Effector memory CD4-positive, alpha-beta T cell (primary cell): ENCODE measurements around the gene SPTB.

Experiments used
- DNase-seq, 3 donors: peaks; one replicate each; pipeline ENCODE4 v3.0.0-alpha.2; 2020
- H3K27ac ChIP-seq: 2 replicates; pipeline ENCODE4 v1.7.0; 2013; ENCODE audit warnings: mild to moderate bottlenecking, low read length, moderate library complexity; ENCODE audit not compliant: insufficient read depth, poor library complexity, severe bottlenecking
- H3K27me3 ChIP-seq: replicated peaks from 2 replicates; pipeline ENCODE4 v1.7.0; 2013; ENCODE audit warnings: mild to moderate bottlenecking, low read length; ENCODE audit not compliant: insufficient read depth, control insufficient read depth, poor library complexity, severe bottlenecking
- H3K36me3 ChIP-seq: 2 replicates; pipeline ENCODE4 v1.7.0; 2013; ENCODE audit warnings: mild to moderate bottlenecking, low read length, moderate library complexity; ENCODE audit not compliant: control insufficient read depth, insufficient read depth
- H3K4me1 ChIP-seq: 2 replicates; pipeline ENCODE4 v1.7.0; 2013; ENCODE audit warnings: low read length, mild to moderate bottlenecking; ENCODE audit not compliant: control insufficient read depth, insufficient read depth, poor library complexity, severe bottlenecking
- H3K4me3 ChIP-seq: 2 replicates; pipeline ENCODE4 v1.7.0; 2013; ENCODE audit warnings: low read length, low read depth, mild to moderate bottlenecking; ENCODE audit not compliant: insufficient read depth, poor library complexity, severe bottlenecking
- H3K9me3 ChIP-seq: 2 replicates; pipeline ENCODE4 v1.7.0; 2013; ENCODE audit warnings: mild to moderate bottlenecking, low read length, moderate library complexity; ENCODE audit not compliant: control insufficient read depth

SPTB gene

DNA sequence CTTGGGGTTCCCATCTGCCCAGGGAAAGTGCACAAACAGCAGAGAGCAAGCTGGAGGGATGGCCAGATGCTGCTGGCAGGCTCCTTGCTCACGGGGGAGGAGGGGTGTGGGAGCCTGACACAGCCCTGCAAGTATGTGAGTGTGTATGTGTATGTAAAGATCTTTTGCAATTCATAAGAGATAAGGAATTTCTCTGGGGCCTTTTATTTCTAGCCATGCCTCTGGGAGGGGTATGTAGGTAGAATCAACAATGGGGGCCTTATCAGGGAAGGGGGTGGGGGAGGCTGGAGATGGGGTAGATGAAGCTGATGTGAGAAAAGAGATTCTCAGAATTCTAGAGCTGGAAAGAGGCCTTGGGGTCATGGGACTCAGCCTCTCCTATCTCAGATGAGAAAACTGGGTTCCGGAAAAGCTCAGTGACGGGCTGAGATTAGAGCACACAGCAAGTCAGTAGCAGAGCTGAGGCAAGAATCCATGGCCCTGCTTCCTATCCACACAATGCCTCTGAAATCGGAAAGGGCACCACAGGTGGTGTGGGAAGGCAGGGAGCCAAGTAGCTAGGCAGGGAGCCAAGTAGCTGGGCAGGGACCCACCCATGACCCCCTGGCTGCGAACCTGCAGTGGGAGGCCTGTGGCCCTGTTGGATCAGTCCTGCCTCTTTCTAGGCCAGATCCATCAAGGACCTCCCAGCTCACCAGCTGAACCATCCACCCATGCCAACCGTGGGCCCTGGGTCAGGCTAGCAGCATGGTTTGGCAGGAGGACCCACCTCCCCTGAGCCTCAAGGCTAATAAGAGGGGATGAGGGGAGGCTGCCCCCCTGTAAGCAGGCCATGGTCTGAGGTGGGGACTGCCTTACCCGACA is 120.8 kb downstream of the SPTB start:
- Histone ChIP-seq H3K9me3 (no peaks in the 10 kb centered on the region), H3K4me1 (peaks cover 84% of the 10 kb centered on the region), H3K4me3 (no peak overlapping the region), H3K27ac (peak overlapping the region; percentile 70), H3K36me3 (no peaks in the 10 kb centered on the region), H3K27me3 (no peaks in the 10 kb centered on the region)
- no peak for DNase-seq

DNA sequence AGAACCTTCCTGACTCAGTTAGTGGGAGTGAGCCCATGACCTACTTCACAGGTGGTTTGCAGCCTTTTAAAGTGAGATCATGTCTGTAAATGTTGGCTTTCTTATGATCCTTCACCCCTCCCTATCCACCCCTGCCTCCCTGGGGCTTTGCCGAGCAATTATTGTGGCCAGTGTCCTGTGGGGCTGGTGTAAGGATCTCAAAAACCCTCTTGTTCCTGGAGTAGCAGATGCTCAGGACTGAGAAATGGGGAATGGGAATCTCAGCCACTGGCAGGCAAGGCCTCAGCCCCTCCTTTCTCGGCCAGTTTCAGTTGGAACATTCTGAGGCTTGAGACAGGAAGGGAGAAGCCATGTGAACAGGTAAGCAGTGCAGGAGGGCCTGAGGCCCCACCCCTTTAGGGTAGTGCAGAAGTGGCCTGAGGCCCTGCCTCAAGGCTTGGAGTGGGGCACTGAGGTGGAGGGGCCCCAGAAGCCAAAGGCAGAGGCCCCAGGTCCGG is 121.6 kb downstream of the SPTB start:
- peak; percentile 31 to 62 (median 36) for DNase-seq
- no peaks in the 10 kb centered on the region for H3K9me3 ChIP-seq
- H3K27me3 ChIP-seq = no peaks in the 10 kb centered on the region
- H3K27ac ChIP-seq = peak overlapping the region; percentile 70
- peaks cover 75% of the 10 kb centered on the region for H3K4me1 ChIP-seq
- no peaks in the 10 kb centered on the region for H3K36me3 ChIP-seq
- H3K4me3 ChIP-seq = no peak overlapping the region

DNA sequence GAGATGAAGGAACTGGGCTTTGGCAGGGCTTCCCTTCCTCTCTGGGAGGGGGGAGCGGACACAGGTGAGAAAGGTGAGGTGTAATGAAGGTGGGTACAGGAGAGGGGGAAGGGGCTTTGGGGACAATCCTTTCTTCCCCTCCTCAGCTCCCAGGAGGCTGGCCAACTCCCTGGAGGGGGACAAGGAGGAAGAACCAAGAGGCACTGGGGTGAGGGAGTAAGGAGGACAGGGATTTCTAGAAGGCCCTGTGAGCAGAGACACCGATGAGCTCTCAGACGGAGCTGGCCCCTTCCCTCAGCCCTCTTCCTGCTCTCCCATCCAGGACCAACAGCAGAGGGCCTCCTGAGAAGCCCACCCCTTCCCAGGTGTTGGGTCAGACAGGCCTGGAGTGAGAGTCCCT is 122.1 kb downstream of the SPTB start:
- Histone ChIP-seq H3K36me3 (no peaks in the 10 kb centered on the region), H3K9me3 (no peaks in the 10 kb centered on the region), H3K27ac (peak overlapping the region; percentile 70), H3K27me3 (no peaks in the 10 kb centered on the region), H3K4me3 (no peak overlapping the region), H3K4me1 (peaks cover 71% of the 10 kb centered on the region)
- no peak for DNase-seq

DNA sequence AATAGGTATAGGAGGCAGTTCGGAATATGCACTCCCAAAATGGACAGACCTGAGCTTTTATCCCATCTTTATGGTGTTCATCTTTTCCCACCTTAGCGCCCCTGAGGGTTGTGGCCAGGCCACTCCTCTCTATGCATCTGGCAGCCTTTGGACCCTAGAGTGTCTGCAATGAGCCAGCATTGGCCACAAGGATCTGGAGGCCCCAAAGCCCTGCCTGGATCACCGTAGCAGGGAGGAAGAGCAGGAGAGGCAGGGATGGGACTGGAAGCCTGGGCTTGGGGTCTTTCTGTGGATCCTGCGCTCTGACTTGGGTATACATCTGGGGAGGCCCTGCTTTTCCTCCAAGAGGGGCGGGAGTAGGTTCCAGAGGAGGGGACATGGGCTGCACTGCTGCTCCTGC is 123.0 kb downstream of the SPTB start:
- H3K4me1 ChIP-seq = peaks cover 62% of the 10 kb centered on the region
- H3K4me3 ChIP-seq = peak overlapping the region; percentile 4
- no peaks in the 10 kb centered on the region for H3K27me3 ChIP-seq
- DNase-seq = no peak
- H3K27ac ChIP-seq = peak overlapping the region; percentile 70
- H3K36me3 ChIP-seq = no peaks in the 10 kb centered on the region
- H3K9me3 ChIP-seq = no peaks in the 10 kb centered on the region

DNA sequence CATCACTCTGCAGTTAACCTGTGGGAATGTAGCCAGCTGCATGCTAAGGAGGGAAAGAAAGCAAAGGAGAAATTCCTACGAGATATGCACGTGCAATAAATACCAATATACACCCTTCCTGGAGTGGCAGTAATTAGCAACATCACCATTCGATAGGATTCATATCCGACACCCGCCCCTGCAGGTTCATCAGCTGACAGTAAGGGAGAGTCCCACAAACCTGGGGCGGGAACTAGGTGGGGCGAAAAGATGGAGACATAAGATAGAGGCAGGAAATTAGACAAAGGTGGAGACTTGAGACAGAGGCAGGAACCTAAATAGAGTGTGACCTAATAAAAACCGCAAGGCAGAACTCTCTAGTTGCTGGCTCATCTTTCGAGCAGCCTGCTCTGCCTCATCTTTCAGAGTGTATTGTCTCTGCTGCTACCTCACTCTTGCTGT is 123.9 kb downstream of the SPTB start:
- Histone ChIP-seq H3K4me1 (peaks cover 57% of the 10 kb centered on the region), H3K4me3 (no peak overlapping the region), H3K27me3 (no peaks in the 10 kb centered on the region), H3K27ac (peak overlapping the region; percentile 70), H3K9me3 (no peaks in the 10 kb centered on the region), H3K36me3 (no peaks in the 10 kb centered on the region)
- DNase-seq = peak; percentile 76 to 86 (median 82)

DNA sequence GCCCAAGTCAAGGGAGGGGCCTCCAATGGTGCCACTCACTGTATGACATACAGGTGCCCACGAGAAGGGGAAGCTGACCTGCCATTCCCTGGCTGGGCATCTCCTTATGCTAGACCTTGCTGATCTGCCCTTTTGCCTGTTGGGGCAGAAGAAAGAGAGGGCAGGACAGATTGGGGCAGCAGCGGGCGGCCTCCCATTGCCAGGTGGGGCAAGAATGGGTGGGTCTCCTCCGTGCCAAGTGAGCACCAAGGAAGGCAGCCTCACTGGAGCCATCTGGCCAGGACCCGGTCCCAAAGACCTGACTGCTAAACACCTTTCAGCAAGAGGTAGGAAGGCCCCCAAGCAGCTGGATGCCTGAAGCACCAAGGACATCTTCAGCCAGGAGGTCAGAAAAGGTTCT is 125.0 kb downstream of the SPTB start:
- H3K9me3 ChIP-seq = no peaks in the 10 kb centered on the region
- H3K4me1 ChIP-seq = peaks cover 48% of the 10 kb centered on the region
- no peak for DNase-seq
- H3K27ac ChIP-seq = peak overlapping the region; percentile 45
- no peak overlapping the region for H3K4me3 ChIP-seq
- H3K27me3 ChIP-seq = no peaks in the 10 kb centered on the region
- no peaks in the 10 kb centered on the region for H3K36me3 ChIP-seq

DNA sequence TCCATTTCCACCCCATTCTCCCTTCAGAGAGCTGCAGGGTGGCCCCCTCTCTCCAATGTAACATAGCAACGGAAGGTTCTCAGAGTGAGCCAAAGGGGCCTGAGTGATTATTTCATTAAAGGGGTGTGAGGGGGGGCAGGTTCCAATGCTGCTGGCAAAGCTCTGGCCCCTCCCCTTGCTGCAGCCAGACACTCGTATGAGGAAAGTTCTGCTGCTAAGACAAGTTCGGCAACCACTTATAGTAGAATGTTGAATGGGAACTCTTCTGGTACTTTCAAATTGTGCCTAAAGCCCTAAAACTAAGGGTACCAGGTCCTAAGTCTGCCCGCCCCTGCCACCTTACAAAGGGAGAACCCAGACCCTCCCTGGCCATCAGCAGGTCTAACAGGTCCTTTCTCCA is 125.7 kb downstream of the SPTB start:
- Histone ChIP-seq H3K27me3 (no peaks in the 10 kb centered on the region), H3K4me3 (no peak overlapping the region)

DNA sequence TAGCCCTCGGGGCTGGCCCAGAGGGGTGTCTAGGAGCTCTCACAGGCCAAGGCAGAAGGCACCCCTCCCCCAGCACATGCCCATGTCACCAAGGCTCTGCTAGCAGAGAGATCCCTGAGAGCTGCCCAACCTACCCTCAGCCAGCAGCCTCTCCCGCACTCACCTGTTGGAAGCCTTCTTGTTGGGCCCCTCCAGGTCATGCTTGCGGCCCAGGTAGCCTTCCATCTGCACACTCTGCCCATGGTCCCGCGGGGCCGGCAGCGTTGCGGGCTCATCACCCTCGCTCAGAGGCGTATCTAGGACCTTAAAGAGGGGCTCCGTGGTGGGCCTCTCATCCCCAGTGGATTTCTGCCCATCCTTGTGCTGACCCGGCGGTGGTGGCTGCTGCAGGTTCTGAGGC is 126.3 kb downstream of the SPTB start:
- Histone ChIP-seq H3K4me1 (peaks cover 35% of the 10 kb centered on the region), H3K9me3 (no peaks in the 10 kb centered on the region), H3K4me3 (no peak overlapping the region), H3K36me3 (no peaks in the 10 kb centered on the region), H3K27ac (no peak overlapping the region), H3K27me3 (no peaks in the 10 kb centered on the region)
- DNase-seq = no peak

More for the DNA sequence above, 125.7 kb downstream of the SPTB start:
- Histone ChIP-seq H3K9me3 (no peaks in the 10 kb centered on the region), H3K4me1 (peaks cover 41% of the 10 kb centered on the region), H3K27ac (peak overlapping the region; percentile 45), H3K36me3 (no peaks in the 10 kb centered on the region)
- no peak for DNase-seq

DNA sequence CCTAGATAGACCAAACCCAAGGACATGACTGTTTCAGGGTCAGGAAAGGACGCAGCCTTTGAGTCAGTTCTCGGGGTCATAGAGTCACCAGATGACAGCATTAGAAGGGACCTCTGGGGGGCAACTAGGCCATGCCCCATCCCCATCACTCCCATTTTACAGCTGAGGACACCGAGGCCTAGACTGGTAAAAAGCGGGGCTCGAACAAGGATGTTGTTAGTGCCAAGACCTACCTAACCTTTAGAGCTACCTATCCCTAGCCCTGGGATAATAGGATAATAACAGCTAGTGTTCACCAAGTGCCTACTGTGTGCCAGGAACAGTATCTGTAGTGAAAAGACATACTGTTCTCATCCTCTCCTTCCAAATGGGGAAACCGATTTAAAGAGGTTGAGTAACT is 126.8 kb downstream of the SPTB start:
- no peak overlapping the region for H3K27ac ChIP-seq
- H3K9me3 ChIP-seq = no peaks in the 10 kb centered on the region
- no peak overlapping the region for H3K4me3 ChIP-seq
- H3K27me3 ChIP-seq = no peaks in the 10 kb centered on the region
- peaks cover 31% of the 10 kb centered on the region for H3K4me1 ChIP-seq
- H3K36me3 ChIP-seq = no peaks in the 10 kb centered on the region
- no peak for DNase-seq

DNA sequence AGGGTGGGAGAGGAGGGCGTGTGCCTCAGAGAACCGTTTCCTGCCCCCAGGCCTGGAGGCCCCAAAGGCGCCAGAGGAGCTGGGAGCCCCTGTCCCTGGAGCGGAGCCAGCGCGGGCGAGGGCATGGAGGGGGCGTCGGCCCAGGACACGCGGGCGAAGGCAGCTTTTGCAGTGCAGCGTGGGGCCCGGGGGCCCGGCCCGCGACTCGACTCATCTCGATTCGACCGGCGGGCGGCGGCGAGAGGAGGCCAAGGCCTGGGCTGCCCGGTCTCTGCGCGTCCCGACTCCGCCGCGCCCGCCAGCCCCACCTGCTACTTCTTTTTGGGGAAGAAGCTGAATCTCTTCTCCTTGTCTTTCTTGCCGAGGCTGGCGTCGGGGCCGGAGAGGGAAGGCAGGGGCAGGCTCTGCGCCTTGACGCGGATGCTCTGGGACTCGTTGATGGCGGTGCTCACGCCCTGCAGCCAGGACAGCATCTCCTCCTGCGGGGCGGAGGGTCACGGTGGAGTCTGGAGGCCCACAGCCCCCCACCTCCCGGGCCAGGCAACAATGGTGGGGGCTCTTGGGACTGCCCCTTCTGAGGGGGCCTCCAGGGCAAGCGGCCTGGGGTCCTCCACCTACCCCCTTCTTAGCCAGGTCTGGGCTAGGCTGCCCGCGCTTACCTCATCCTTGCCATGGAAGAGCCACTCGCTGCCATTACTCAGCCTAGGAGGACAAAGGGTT is 130.6 kb downstream of the SPTB start:
- DNase-seq = no peak
- H3K36me3 ChIP-seq = peaks cover 3% of the 10 kb centered on the region
- H3K9me3 ChIP-seq = no peaks in the 10 kb centered on the region
- H3K27ac ChIP-seq = no peak overlapping the region
- H3K27me3 ChIP-seq = no peaks in the 10 kb centered on the region
- H3K4me1 ChIP-seq = peaks cover 24% of the 10 kb centered on the region
- no peak overlapping the region for H3K4me3 ChIP-seq
